HG02973 (cell line): ENCODE results near the gene ISL2.
"Not testable (repeated sequence)": the region's sequence is repeated elsewhere in the genome, so short reads cannot be mapped to it uniquely, and the experiment has no call there.

Experiments
- ATAC-seq: cut with Tn5 transposase; IDR thresholded peaks from one replicate; pipeline ENCODE4 v1.9.1; 2021; ENCODE audit warnings: moderate library complexity; ENCODE audit not compliant: unreplicated experiment

The ISL2 gene

DNA sequence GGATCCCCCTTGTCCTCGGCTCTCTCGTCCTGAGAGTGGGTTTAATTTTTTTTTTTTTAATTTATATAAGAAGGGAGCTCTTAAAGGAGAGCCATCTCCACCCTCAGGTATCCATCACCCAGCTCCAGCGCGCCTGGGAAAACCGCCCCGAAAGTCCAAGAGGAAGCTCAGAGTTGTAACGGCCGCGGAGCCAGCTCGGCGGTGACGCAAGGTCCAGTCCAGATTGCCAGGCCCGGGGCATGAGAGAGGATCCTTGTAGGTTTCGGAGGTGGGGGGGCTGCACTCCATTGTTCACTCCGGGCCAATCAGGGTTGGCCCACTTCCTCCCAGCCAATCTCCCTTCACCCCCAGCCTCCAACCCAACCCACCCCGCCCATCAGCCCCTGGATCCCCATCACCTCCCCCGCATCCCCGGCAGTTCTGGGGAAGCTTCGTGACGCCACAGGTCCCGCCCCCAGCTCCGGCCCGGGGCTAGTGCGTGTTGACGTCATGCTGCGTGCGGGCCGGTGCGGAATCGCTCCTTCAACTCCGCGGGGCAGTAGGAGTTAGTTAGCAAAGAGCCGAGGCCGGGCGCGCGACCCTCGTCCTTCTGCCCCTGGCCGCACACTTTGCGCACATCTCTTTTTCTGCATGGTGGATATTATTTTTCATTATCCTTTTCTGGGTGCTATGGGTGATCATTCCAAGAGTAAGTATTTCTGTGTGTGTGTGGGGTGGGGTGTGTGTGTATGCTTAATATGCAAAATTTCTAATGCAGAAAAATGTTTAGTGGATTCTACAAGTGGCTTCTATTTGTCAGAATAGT is at the start of gene ISL2:
Gene ISL2, plus strand, starts transcription at position 520 of the 805 bp plus-strand sequence. Its CDS starts 111 bp downstream, at position 631.
- peak; percentile 40 for ATAC-seq

DNA sequence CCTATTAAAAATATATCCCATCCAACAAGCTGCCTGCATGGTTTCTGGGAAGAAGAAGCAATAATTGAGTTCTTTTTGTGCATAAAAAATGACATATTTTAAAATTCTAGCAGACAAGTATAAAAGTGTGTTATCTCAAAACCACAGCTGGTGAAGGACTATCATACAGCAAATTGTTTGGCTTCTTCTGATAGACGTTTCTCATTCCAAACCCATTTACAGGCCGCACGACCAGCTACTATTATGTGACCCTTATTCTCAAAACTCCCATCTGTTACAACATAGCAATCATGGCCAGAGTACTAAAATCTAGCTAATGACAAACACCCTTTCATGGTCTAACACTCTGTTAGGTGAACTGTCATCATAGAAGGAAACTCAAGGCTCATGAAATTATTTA is 47.0 kb upstream of the ISL2 start:
- no peak for ATAC-seq

DNA sequence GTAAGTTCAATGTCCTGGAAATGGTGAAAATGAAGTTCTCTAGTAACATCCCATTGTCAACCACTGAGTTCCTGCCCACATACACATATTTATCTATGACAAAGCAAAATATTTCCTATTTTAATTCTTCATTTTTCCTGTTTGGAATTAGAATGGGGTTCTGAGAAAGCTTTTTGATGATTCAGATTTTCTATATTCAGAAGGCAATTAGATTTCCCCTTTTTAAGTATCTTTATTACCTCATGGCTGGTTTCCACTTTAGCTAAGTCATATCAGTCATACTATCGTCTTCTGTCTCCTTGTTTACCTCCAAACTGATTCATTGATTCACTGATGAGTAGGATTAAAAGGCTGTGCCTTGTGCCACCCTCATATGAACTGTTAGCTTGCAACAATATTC is 43.2 kb upstream of the ISL2 start:
- no peak for ATAC-seq

DNA sequence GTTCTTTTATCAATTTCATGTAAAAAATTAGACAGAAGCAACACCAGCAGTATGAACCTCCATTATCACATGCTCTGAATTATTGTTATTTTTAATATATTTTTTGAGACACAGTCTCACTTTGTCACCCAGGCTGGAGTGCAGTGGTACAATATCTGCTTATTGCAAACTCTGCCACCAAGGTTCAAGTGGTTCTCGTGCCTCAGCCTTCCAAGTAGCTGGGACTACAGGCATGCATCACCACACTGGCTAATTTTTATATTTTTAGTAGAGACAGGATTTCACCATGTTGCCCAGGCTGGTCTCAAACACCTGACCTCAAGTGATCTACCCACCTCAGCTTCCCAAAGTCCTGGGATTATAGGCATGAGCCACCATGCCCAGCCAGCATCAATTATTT is 42.1 kb upstream of the ISL2 start:
- ATAC-seq, result not testable (repeated sequence)

DNA sequence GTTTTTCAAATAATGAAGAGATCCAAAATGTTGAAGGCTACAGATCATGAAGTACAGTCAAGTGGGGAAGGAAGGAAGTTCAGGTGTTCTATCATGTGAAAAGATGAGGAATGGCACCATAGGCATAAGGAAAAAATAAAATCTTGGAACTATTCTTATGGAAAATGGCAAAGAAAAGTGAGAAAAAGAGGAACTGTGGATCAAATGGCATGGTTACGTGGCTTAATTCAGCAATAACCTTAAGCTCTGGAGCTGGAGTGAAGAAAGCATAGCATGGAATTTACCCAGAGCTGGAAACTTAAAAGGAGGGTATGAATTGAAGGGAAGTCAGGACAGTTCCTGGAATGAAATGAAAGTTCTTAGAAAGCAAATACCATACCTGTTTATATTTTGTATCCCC is 39.7 kb upstream of the ISL2 start:
- ATAC-seq, result no peak

DNA sequence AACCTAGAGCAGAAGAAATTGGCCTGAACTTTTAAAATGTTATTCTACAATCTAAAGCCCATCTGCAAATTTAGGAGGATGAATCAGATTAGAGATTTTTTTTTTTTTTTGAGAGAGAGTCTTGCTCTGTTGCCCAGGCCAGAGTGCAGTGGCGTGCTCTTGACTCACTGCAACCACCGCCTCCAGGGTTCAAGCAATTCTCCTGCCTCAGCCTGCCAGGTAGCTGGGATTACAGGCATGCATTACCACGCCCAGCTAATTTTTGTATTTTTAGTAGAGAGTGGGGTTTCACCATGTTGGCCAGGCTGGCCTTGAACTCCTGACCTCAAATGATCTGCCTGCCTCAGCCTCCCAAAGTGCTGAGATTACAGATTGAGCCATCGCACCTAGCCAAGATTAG is 38.6 kb upstream of the ISL2 start:
- ATAC-seq, result not testable (repeated sequence)

DNA sequence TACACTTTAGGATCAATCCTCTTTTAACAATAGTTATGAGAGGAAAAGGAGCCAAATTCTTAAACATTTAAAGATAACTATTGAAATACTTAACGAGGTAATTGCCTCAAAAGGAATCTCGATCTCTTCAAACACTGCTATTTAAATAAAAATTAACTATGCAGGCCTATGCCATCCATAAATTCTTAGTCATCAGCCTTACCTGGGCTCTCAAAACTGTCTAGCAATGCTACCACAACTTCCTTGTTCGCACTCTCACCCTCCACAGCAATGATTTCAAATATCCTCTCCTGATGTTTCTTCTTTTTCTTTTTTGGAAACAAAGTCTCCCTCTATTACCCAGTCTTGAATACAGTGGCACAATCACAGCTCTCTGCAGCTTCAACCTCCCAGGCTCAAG is 37.6 kb upstream of the ISL2 start:
- ATAC-seq, result no peak

DNA sequence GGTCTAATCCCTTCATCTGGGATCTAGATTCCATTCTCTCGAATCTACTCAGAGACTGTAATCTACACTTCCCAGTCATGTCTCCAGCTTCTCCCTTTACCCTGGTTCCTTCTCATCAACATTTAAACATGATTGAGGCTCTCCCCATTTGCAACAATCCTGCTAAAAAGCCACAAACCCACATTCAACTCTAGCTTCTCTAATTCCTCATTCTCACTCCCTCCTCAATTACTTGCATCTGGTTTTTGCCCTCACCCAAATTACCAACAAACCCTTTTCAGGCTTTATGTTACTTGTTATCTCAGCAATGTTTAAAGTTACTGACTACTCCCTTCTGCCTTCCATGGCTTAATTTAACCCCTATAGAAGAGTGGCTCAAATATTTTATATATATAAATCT is 36.8 kb upstream of the ISL2 start:
- ATAC-seq, result no peak

DNA sequence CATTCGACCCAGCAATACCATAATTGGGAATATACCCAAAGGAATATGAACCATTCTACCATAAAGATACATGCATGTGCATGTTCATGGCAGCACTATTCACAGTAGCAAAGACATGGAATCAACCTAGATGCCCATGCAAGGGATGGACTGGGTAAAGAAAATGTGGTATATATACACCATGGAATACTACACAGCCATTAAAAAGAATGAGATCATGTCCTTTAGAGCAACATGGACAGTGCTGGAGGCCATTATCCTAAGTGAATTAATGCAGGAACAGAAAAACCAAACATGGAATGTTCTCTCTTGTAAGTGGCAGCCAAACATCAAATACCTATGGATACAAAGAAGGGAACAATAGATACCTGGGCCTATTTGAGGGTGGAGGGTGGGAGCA is 32.7 kb upstream of the ISL2 start:
- ATAC-seq, result no peak

DNA sequence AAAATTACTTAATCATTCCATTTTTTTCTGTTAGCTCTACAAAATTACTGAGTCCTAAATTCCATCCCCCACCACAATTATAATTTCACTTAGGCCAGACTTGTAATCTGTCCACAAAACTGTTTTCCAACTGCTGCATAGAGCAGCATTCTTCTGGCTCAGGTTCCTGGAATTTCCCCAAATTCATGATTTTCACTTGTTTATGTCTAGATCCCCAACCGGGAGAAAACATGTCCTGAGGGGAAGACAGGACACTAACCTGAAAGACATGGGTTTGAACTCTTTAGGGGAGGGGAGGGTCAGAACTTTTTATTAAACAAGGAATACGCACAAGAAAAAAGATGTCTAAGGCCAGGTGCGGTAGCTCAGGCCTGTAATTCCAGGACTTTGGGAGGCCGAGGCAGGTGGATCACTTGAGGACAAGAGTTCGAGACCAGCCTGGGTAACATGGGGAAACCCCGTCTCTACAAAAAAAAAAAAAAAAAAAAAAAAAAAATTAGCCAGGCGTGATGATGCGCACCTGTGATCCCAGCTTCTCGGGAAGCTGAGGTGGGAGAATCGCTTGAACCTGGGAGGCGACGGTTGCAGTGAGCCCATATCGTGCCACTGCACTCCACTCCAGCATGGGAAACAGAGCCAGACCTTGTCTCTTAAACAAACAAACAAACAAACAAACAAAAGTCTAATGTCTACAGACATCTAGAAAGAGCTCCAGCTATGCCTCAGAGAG is 26.8 kb upstream of the ISL2 start:
- ATAC-seq, result no peak

DNA sequence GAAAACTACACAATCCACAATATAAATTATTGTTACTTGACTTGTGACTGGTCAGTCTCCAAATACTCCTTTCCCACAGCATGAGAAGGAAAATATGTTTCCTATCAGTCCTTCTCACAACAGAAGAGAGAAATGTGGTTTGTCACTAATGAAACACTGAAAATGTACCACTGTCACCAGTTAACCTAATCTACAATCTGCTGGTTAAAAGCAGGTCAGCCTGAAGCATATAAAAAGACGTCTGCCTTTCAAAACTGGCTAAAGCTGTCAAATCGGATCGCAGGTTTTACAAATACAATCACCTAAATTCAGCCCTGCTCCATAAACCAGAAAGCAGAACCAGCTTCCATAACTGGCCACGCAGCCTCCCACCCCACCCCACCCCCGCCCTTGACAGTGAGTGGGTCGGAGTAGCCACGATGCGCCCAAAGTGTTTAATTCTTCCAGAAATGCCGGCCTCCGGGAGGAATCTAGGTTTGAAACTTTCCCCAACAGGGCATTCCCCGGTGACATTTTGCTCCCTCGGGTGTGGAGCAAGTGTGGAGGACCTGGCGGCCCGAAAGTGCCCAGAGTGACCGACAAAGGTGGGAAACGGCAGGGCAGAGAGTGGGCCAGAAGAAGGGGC is 26.0 kb upstream of the ISL2 start:
- ATAC-seq, result peak; percentile 2

DNA sequence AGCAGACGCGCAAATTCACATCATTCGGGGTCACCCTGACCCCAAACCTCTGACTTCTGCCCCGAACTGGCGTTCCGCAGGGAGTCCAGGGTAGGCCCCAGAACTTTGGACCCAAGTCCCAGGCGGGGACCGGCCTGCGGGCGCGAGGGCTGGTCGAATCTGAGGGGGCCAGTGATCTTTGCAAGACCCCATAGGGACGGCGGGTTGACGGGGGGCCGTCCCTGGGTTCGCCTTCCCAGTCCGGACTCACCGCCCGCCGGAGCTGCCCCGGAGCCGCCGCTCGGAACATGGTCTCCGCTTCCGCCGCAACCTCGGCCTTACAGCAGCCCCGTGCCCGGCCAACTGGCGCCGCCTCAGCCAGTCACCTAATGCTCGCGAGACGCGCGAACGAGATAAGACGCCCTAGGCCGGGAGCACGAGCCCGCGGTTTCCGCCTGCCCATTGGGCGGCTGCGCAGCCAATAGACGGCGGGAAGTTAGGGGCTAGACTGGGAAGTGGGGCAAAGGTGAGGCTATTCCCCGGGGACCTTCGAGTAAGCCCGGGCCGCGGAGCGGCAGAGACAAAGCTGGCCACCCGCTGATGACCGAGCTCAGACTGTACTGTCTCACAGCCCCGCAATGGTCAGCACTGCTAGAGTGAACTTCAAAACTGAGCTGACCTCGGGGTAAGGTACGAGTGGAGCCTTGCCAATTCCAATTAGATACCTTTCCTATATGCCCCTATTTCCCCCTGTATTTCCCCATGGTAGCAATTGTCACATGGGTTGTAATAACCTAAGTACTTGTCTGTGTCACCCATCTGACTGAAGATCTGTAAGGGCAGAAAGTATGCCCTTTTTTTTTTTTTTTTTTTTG is 25.2 kb upstream of the ISL2 start, which contains the start of gene ETFA:
Gene ETFA, minus strand, starts transcription at position 370 of the 854 bp plus-strand sequence. Its CDS starts 81 bp downstream, at position 289.
- peak; percentile 96 for ATAC-seq

DNA sequence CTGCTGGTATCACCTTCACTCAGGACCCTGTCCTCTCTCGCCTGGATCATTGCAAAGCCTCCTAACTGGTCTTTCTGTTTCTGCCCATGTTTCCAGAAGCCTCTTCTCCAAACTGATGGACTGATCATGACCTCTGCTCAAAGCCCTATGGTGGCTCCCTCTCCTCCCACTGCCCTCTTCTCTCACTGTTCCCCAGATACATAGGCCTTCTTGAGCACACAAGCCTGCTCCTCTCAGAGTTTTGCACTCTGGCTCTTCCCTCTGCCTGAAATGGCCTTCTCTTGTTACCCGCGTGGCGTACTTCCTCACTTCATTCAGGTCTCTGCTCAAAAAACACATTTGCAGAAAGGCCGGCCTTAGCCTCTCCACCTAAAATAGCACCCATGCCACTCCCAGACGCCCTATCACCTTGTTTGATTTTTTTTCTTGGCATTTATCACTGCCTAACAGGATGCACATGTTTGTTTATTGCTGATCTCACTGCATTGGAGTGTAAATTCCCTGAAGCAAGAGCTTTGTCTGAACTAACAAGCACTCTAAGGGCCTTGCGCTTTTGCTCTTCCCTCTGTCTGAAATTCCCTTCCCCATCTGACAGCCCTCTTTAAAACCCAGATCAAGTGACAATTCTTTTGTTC is 23.9 kb upstream of the ISL2 start:
- no peak for ATAC-seq

DNA sequence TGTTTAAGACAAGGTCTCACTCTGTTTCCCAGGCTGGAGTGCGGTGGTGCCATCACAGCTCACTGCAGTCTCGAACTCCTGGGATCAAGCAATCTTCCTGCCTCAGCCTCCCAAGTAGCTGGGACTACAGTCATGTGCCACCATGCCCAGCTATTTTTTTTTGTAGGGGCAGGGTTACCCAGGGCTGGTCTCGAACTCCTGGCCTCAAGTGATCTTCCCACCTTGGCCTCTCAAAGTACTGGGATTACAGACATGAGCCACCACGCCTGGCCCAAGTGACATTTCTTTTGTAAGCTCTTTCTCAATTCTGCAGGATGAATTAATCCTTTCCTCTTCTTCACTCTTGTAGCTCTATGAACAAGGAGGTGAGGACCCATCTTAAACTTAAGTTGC is 23.4 kb upstream of the ISL2 start:
- ATAC-seq, result not testable (repeated sequence)

DNA sequence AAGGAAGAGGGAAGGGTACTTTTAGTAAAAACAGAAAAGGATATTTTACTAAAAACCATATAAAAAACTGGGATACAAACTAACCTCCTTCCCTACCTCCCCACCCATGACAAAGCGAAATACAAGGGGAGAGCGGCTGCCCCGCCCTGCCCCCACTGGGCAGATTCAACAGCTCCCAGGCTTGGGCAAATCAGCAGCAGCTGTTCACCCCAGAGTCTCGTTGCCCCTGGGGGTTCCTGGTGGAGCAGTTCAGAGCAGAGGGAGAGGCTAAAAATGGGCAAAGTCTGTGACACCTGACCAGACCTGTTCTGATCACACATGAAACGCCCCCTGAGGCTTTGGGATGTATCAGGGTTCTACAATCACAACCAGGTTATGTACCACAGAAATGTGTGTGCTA is 22.8 kb upstream of the ISL2 start:
- ATAC-seq, result no peak

DNA sequence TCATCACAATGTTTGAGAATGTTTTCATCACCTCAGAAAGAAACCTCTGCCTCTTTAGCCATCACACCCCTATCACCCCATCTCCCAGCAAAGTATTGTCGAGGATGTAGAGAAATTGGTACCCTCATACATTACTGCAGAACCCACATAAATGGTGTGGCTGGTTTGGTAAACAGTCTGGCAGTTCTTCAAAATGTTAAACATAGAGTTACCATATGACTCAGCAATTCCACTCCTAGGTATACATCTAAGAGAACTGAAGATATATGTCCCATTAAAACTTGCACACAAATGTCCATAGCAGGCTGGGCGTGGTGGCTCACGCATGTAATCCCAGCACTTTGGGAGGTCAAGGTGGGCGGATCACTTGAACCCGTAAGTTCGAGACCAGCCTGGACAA is 16.6 kb upstream of the ISL2 start:
- ATAC-seq, result no peak

DNA sequence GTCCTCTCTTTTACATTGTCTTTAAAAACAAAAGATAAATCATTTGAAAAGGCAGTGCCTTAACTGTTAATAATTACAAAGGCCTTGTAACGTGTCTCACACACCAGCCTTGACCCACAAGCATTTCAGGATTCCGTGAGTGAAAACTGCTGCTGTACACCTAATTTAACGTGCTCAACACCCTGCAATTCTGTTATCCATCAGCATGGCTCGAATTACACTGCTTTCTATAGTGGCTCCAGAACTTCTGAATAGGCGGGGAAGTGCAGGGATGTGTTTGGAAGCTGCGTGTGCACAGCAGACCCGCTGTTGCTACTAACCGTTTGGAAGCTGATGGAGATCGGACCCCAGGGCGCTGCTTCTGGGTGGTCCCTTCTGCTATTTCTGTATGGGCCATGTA is 15.4 kb upstream of the ISL2 start:
- ATAC-seq, result no peak

DNA sequence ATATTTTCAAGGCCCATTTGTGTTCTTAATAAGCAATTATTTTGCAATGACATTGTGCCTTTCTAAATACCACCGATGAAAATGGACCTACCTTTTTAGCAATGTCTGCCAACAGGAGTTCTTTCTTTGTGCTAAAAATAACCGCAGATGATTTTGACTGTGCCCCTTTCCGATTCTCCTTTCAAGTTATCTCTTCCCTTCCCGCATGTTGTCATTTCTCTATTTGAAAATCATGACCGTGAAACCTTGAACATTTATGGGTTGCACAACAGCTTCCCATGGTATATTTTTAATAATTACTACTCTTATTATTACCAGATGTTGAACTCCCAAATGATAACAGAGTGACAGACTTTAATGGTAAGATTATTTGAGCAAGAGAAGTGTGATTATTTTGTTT is 15.0 kb upstream of the ISL2 start:
- ATAC-seq, result no peak

DNA sequence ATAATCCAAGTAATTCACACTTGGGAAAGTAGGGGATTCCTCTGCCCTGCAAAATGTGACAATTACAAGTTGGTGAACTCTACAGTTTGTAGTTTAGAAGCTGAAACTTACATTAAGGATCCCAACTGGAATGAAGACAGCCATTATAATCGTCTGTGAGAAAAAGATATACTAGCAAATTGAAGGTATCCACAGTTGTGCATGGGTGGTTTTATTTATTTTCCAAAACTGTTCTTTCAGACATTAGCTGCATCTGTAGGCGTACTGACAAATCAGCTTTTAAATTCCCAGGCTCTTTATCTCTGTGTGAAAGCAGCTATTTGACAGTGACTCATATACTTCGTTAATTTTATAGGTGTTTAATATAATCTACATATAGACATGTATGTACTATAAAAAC is 12.5 kb upstream of the ISL2 start:
- ATAC-seq, result no peak

DNA sequence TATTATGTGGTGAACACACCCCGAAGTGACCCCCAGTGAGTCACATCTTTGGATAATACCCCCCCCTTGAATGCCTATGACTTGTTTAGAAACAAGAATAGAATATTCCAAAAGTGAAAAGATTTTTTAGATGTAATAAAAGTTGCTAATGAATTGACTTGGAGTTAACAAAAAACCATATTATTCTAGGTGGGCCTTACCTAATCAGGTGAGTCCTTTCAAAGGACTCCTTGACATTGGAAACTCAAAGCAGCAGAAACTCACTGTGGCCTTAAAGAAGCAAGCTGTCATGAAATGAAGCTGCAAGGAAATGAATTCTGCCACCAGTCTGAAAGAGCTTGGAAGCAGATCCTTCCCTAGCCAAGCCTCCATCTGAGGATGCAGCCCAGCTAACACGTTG is 10.9 kb upstream of the ISL2 start:
- no peak for ATAC-seq
